Nephron (organoid): ENCODE results near the gene ARHGEF11.

Experiments used
- H3K27ac Mint-ChIP-seq, 3 experiments: 2 replicates each; pipeline ENCODE4 v1.8.0; 2020; ENCODE audit warnings: mixed read lengths in 3 of 3, mild to moderate bottlenecking in 2 of 3, moderate library complexity in 1 of 3
- H3K27me3 Mint-ChIP-seq: 2 replicates; pipeline ENCODE4 v1.8.0; 2021; ENCODE audit warnings: low read depth, mild to moderate bottlenecking, moderate library complexity, mixed read lengths
- H3K36me3 Mint-ChIP-seq: 2 replicates; pipeline ENCODE4 v1.8.0; 2020; ENCODE audit warnings: low read depth, mixed read lengths
- H3K4me1 Mint-ChIP-seq: 2 replicates; pipeline ENCODE4 v1.8.0; 2020; ENCODE audit warnings: mixed read lengths
- H3K4me3 Mint-ChIP-seq, 3 experiments: 2 replicates each; pipeline ENCODE4 v1.8.0; 2020; ENCODE audit warnings: mild to moderate bottlenecking in 3 of 3, mixed read lengths in 3 of 3, moderate library complexity in 2 of 3
- H3K9me3 Mint-ChIP-seq: 2 replicates; pipeline ENCODE4 v1.8.0; 2020; ENCODE audit warnings: mixed read lengths
- TF ChIP-seq, protein P1 (sequence below), 3 experiments: fragments of 200-600 bp; sonication (generic); IDR thresholded peaks; one replicate each; pipeline ENCODE4 v1.5.0; 2021; ENCODE audit warnings: antibody characterized with exemption in 3 of 3; ENCODE audit not compliant: unreplicated experiment in 3 of 3

The ARHGEF11 gene

DNA sequence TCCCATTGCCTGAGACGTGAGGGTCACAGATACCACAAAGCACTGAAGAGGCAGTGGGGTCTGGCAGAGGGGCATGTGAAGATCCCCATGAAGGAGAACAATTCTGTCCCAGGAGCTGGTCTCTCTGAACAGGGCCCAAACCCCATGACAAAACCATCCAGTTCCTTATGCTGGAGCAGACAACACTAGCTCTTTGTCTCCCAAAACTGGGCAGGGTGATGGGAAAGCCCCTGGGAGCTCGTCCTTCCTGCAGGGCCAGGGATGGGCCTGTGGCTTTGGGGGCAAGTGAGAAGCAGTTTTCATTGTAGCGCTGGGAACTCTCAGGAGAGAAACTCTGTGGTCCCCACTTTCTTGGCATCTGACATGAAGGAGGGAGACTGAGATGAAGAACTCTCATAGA lies 45.2 kb upstream of the ARHGEF11 start:
- Mint-ChIP-seq H3K4me3 (peak overlapping the region in 2 of 3 experiments; percentile 46 to 66), H3K27ac (peak overlapping the region; percentile 80 to 99 (median 97)), H3K27me3 (peaks cover 3% of the 10 kb centered on the region), H3K36me3 (no peaks in the 10 kb centered on the region), H3K4me1 (peaks cover 34% of the 10 kb centered on the region), H3K9me3 (no peaks in the 10 kb centered on the region)
- TF ChIP-seq, protein P1, sequence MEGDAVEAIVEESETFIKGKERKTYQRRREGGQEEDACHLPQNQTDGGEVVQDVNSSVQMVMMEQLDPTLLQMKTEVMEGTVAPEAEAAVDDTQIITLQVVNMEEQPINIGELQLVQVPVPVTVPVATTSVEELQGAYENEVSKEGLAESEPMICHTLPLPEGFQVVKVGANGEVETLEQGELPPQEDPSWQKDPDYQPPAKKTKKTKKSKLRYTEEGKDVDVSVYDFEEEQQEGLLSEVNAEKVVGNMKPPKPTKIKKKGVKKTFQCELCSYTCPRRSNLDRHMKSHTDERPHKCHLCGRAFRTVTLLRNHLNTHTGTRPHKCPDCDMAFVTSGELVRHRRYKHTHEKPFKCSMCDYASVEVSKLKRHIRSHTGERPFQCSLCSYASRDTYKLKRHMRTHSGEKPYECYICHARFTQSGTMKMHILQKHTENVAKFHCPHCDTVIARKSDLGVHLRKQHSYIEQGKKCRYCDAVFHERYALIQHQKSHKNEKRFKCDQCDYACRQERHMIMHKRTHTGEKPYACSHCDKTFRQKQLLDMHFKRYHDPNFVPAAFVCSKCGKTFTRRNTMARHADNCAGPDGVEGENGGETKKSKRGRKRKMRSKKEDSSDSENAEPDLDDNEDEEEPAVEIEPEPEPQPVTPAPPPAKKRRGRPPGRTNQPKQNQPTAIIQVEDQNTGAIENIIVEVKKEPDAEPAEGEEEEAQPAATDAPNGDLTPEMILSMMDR (IDR thresholded peaks at IDR 0.05; ENCODE audit: unreplicated experiment in 3 of 3), result no peak

DNA sequence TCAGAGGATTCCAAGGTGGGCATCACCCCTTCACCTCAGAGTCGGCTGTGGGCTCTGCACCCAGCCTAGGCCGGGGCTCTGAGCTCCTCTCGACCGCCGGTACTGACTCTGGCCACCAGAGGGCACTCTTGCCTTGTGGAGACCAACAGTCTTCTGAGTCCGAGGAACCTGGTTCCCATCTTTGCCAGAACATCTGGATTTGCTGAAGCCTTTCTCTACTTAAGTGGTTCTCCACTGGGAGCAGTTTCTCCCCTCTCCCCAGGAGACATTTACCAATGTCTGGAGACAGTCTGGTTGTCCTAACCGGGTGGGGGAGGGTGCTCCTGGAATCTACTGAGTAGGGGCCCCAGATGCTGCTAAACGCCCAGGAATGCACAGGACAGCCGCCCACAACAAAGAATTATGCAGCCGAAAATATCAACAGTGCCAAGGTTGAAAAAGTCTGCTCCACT lies 44.7 kb upstream of the ARHGEF11 start:
- no peaks in the 10 kb centered on the region for H3K9me3 Mint-ChIP-seq
- H3K36me3 Mint-ChIP-seq, result no peaks in the 10 kb centered on the region
- peak overlapping the region in 2 of 3 experiments; percentile 46 to 66 for H3K4me3 Mint-ChIP-seq
- peaks cover 3% of the 10 kb centered on the region for H3K27me3 Mint-ChIP-seq
- TF ChIP-seq, protein P1 (IDR thresholded peaks at IDR 0.05; ENCODE audit: unreplicated experiment in 3 of 3), result peak; percentile 91 to 96 (median 95)
- peaks cover 34% of the 10 kb centered on the region for H3K4me1 Mint-ChIP-seq
- peak overlapping the region; percentile 80 to 99 (median 97) for H3K27ac Mint-ChIP-seq

DNA sequence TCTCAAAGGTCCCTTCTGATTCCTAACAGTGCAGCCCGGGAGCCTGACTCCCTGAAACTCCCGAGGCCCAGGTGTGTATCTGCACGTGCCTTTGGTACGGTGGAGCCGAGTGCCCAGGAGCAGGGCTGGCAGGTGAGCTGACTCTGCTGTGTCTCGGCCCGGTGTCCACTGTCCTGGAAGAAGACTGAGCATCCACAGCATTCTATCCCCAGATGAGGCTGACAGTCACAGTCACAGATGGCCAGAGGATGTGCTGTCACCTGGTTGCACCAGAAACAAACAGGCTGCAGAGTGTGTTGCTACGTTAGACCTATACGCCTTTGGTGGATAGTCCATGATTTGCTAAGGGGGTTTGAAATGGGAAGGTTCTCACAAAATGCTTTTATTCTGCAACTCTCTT lies 44.2 kb upstream of the ARHGEF11 start:
- Mint-ChIP-seq H3K36me3 (no peaks in the 10 kb centered on the region), H3K27ac (peak overlapping the region; percentile 80 to 99 (median 97)), H3K27me3 (peaks cover 3% of the 10 kb centered on the region), H3K9me3 (no peaks in the 10 kb centered on the region), H3K4me3 (no peak overlapping the region), H3K4me1 (peaks cover 34% of the 10 kb centered on the region)
- TF ChIP-seq, protein P1 (IDR thresholded peaks at IDR 0.05; ENCODE audit: unreplicated experiment in 3 of 3), result no peak

DNA sequence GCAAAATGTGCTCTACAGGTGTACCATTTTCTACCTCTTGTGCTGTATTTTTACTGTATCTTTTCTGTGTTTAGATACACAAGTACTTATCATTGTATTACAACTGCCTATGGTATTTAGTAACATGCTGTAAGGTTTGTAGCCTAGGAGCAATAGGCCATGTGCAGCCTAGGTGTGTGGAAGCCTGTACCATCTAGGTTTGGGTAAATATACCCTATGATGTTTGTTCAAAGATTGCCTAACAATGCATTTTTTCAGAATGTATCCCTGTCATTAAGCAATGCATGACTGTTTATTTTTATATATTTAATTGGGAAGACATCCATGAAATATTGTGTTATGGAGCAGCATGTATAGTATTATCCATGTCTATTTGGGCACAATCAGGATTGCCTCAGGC lies 43.1 kb upstream of the ARHGEF11 start:
- H3K4me3 Mint-ChIP-seq, result no peak overlapping the region

DNA sequence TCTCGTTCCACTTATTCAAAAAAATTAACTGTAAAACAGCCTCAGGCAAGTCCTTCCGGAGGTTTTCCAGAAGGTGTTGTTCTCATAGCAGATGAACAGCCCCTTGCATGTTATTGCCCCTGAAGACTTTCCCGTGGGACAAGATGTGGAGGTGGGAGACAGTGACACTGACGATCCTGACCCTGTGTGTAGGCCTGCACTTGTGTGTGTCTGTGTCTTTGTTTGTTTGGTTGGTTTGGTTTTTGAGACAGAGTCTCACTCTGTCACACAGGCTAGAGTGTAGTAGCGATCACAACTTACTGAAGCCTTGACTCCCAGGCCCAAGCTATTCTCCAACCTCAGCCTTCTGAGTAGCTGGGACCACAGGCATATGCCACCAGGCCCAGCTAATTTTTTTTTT lies 41.5 kb upstream of the ARHGEF11 start:
- Mint-ChIP-seq H3K27me3 (peaks cover 2% of the 10 kb centered on the region), H3K4me1 (peaks cover 20% of the 10 kb centered on the region), H3K27ac (no peak overlapping the region), H3K36me3 (no peaks in the 10 kb centered on the region), H3K4me3 (no peak overlapping the region), H3K9me3 (no peaks in the 10 kb centered on the region)
- TF ChIP-seq, protein P1 (IDR thresholded peaks at IDR 0.05; ENCODE audit: unreplicated experiment in 3 of 3), result no peak

More for the DNA sequence above, 43.1 kb upstream of the ARHGEF11 start:
- TF ChIP-seq, protein P1 (IDR thresholded peaks at IDR 0.05; ENCODE audit: unreplicated experiment in 3 of 3), result no peak
- Mint-ChIP-seq H3K9me3 (no peaks in the 10 kb centered on the region), H3K36me3 (no peaks in the 10 kb centered on the region), H3K4me1 (peaks cover 25% of the 10 kb centered on the region), H3K27ac (no peak overlapping the region), H3K27me3 (peaks cover 3% of the 10 kb centered on the region)

DNA sequence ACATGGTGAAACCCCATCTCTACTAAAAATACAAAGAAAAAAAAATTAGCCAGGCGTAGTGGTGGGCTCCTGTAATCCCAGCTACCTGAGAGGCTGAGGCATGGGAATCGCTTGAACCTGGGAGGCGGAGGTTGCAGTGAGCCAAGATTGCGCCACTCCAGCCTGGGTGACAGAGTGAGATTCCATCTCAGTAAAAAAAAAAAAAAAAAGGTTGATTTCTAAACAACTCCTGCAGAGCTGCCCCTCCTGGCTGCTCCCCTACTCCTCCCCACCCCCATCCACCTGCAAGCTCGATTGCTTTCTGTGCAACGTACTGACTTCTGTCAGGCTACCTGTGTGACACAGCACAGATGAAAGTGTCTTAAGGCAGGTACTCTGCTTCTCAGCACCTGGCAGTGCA lies 40.8 kb upstream of the ARHGEF11 start:
- Mint-ChIP-seq H3K4me1 (peaks cover 17% of the 10 kb centered on the region), H3K9me3 (no peaks in the 10 kb centered on the region)

More for the DNA sequence above, 40.8 kb upstream of the ARHGEF11 start:
- H3K4me3 Mint-ChIP-seq, result no peak overlapping the region
- H3K27ac Mint-ChIP-seq, result no peak overlapping the region
- H3K27me3 Mint-ChIP-seq, result no peaks in the 10 kb centered on the region
- no peaks in the 10 kb centered on the region for H3K36me3 Mint-ChIP-seq
- TF ChIP-seq, protein P1 (IDR thresholded peaks at IDR 0.05; ENCODE audit: unreplicated experiment in 3 of 3), result no peak
